ENCODE data around the gene HPSE2. TPM values are rescaled to one million over a fixed set of nuclear protein-coding genes. Genes with fewer than 3 reads are reported as not detected.

The HPSE2 gene
- total RNA-seq, 1 experiment from 2014 or later = 0.05 TPM

DNA sequence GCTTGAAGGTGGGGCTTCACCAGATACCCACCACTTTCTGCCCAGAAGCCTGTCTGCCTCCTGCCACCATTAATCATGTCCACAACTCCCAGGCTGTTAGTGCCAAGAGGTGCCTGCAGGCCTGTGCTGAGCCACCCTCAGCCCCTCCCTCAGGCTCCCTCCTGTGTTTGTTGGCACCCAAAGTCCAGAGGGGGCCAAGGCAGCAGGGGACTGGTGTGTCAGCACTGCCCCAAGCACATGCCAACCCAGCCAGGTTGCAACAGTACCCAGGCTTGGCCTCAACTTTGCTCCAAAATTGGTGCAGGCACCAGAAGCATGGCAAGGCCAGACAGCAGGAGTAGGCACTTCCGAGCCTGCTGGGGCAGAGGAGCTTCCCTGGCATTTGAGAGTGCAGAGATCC, 111.3 kb downstream of the HPSE2 start:
- DNase-seq (ENCODE audit: low read depth, low spot score) = no peak
- Histone ChIP-seq H3K4me3 (replicated peaks in 1 of 2; ENCODE audit: low read depth in 1 of 2, low read length in 2 of 2) (no peak overlapping the region), H3K27me3 (ENCODE audit: insufficient read depth, low read length) (peaks cover 10% of the 10 kb centered on the region; the same call in 1 of the 2 replicates), H3K36me3 (ENCODE audit: control insufficient read depth in 1 of 2, insufficient read depth in 2 of 2, low read length in 2 of 2) (no peaks in the 10 kb centered on the region), H3K9ac (ENCODE audit: low read length) (no peak overlapping the region), H3K79me2 (ENCODE audit: insufficient read depth, low read length) (no peaks in the 10 kb centered on the region), H4K20me1 (ENCODE audit: insufficient read depth) (no peaks in the 10 kb centered on the region), H3K9me3 (ENCODE audit: control insufficient read depth in 1 of 2, insufficient read depth in 1 of 2, low read depth in 1 of 2, low read length in 2 of 2) (peaks cover 2 to 9% of the 10 kb centered on the region in 2 experiments; a peak in 2 of 4 replicates), H3K27ac (ENCODE audit: low read depth, low read length) (no peak overlapping the region), H3K9me2 (ENCODE audit: insufficient read depth) (no peaks in the 10 kb centered on the region), H2AFZ (ENCODE audit: low read depth, low read length, poor library complexity, severe bottlenecking) (no peak overlapping the region), H3K4me1 (ENCODE audit: control insufficient read depth in 1 of 2, insufficient read depth in 2 of 2, low read length in 2 of 2) (no peaks in the 10 kb centered on the region), H3K4me2 (ENCODE audit: low read length) (no peak overlapping the region)
- ChIA-PET CTCF (no interaction called here), POLR2A (no interaction called here), RAD21 (ENCODE audit: low non-redundant PET in 1 of 2, low total read pairs in 2 of 2, uncharacterized antibody in 2 of 2, unreplicated experiment in 2 of 2) (no interaction called here)
- no TSS peak for BruUV-seq (replicated peaks)
- TF ChIP-seq JUND (IDR thresholded peaks at IDR 0.05) (no peak), POLR2AphosphoS5 (IDR thresholded peaks at IDR 0.05; ENCODE audit: low read depth, low read length) (no peak), FOSL1 (IDR thresholded peaks at IDR 0.05; ENCODE audit: low read depth) (no peak), ZFX (IDR thresholded peaks at IDR 0.05) (no peak), POLR2A (IDR thresholded peaks at IDR 0.05; ENCODE audit: borderline replicate concordance, extremely low read depth, insufficient read depth, insufficient read length) (no peak), SRF (IDR thresholded peaks at IDR 0.05; ENCODE audit: low read depth) (no peak), EZH2 (IDR thresholded peaks at IDR 0.05) (no peak), TCF7L2 (IDR thresholded peaks at IDR 0.05; ENCODE audit: borderline replicate concordance, extremely low read depth, insufficient read depth, insufficient read length) (no peak), SP1 (IDR thresholded peaks at IDR 0.05; ENCODE audit: low read depth) (no peak)
- TF ChIP-seq, protein P1, sequence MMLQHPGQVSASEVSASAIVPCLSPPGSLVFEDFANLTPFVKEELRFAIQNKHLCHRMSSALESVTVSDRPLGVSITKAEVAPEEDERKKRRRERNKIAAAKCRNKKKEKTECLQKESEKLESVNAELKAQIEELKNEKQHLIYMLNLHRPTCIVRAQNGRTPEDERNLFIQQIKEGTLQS (IDR thresholded peaks at IDR 0.05) = no peak
- TF ChIP-seq, protein P2, sequence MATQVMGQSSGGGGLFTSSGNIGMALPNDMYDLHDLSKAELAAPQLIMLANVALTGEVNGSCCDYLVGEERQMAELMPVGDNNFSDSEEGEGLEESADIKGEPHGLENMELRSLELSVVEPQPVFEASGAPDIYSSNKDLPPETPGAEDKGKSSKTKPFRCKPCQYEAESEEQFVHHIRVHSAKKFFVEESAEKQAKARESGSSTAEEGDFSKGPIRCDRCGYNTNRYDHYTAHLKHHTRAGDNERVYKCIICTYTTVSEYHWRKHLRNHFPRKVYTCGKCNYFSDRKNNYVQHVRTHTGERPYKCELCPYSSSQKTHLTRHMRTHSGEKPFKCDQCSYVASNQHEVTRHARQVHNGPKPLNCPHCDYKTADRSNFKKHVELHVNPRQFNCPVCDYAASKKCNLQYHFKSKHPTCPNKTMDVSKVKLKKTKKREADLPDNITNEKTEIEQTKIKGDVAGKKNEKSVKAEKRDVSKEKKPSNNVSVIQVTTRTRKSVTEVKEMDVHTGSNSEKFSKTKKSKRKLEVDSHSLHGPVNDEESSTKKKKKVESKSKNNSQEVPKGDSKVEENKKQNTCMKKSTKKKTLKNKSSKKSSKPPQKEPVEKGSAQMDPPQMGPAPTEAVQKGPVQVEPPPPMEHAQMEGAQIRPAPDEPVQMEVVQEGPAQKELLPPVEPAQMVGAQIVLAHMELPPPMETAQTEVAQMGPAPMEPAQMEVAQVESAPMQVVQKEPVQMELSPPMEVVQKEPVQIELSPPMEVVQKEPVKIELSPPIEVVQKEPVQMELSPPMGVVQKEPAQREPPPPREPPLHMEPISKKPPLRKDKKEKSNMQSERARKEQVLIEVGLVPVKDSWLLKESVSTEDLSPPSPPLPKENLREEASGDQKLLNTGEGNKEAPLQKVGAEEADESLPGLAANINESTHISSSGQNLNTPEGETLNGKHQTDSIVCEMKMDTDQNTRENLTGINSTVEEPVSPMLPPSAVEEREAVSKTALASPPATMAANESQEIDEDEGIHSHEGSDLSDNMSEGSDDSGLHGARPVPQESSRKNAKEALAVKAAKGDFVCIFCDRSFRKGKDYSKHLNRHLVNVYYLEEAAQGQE (IDR thresholded peaks at IDR 0.05; ENCODE audit: low read depth) = no peak
- TF ChIP-seq, protein P3, sequence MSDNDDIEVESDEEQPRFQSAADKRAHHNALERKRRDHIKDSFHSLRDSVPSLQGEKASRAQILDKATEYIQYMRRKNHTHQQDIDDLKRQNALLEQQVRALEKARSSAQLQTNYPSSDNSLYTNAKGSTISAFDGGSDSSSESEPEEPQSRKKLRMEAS (IDR thresholded peaks at IDR 0.05) = no peak
- ATAC-seq = no peak
- intact Hi-C loops (cut with micrococcal nuclease) = no loop called here

Data from HCT116 (cell line).